Panc1 (cell line): ENCODE data around the gene TCEAL1. TPM values are rescaled to one million over a fixed set of nuclear protein-coding genes. Genes with fewer than 3 reads are reported as not detected.

Experiments
- ATAC-seq: fragments of 200-7000 bp; cut with Tn5 transposase; 2 replicates; pipeline ENCODE4 v1.9.1; 2020; ENCODE audit warnings: mild to moderate bottlenecking, moderate library complexity
- BruUV-seq: library from RNA; stranded (reverse); fragments of 400-500 nt; replicated peaks from 2 replicates; lab custom pipeline; 2021; lab: Mats Ljungman, UMichigan
- CTCF ChIA-PET: fragments of 300-600 bp; sonication (Branson Sonifier 250); formaldehyde crosslinking; loops from one replicate; lab custom pipeline; 2022; ENCODE audit warnings: antibody characterized with exemption; lab: Charles Lee
- POLR2A ChIA-PET: fragments of 300-600 bp; sonication (Branson Sonifier 250); formaldehyde crosslinking; loops from one replicate; lab custom pipeline; 2022; ENCODE audit warnings: antibody characterized with exemption; lab: Charles Lee
- DNase-seq: peaks from one replicate; pipeline ENCODE4 v3.0.0-alpha.2; 2010; ENCODE audit warnings: low read depth, low spot score
- H3K27ac ChIP-seq: 2 replicates; pipeline ENCODE4 v1.5.1; 2011; ENCODE audit warnings: mild to moderate bottlenecking, low read length, inconsistent platforms
- H3K27me3 ChIP-seq: fragments of 200-500 bp; sonication (Bioruptor generic); 2 replicates; pipeline ENCODE4 v1.6.0; 2014; ENCODE audit warnings: low read length, inconsistent platforms; ENCODE audit not compliant: control insufficient read depth, insufficient read depth
- H3K36me3 ChIP-seq: fragments of 200-500 bp; sonication (Bioruptor generic); 2 replicates; pipeline ENCODE4 v1.5.1; 2014; ENCODE audit warnings: inconsistent platforms, mild to moderate bottlenecking, low read length, moderate library complexity; ENCODE audit not compliant: control insufficient read depth, insufficient read depth
- H3K4me1 ChIP-seq: 2 replicates; pipeline ENCODE4 v1.5.1; 2011; ENCODE audit warnings: inconsistent platforms, mild to moderate bottlenecking, low read length, moderate library complexity; ENCODE audit not compliant: control insufficient read depth, insufficient read depth
- H3K4me3 ChIP-seq, 2 experiments: 2 replicates each; pipeline ENCODE4 v1.5.1; 2011 to 2012; ENCODE audit warnings: low read depth in 2 of 2, low read length in 2 of 2, mild to moderate bottlenecking in 2 of 2, inconsistent platforms in 1 of 2, moderate library complexity in 1 of 2
- H3K9me3 ChIP-seq: fragments of 200-500 bp; sonication (Bioruptor generic); 2 replicates; pipeline ENCODE4 v1.5.1; 2014; ENCODE audit warnings: low read depth, mild to moderate bottlenecking, inconsistent platforms, low read length, moderate library complexity; ENCODE audit not compliant: control insufficient read depth, insufficient read depth
- POLR2AphosphoS5 ChIP-seq: IDR thresholded peaks from 2 replicates; pipeline ENCODE4 v1.6.1; 2012; ENCODE audit warnings: mild to moderate bottlenecking, low read depth, low read length, moderate library complexity
- REST ChIP-seq, 2 experiments: IDR thresholded peaks; 2 replicates each; pipeline ENCODE4 v1.6.1; 2011 to 2012; ENCODE audit warnings: low read depth in 2 of 2, control low read depth in 1 of 2, low read length in 1 of 2, mild to moderate bottlenecking in 1 of 2, moderate library complexity in 1 of 2; ENCODE audit not compliant: insufficient read depth in 1 of 2
- SIN3A ChIP-seq: IDR thresholded peaks from 2 replicates; pipeline ENCODE4 v1.6.1; 2012; ENCODE audit warnings: low read depth, mild to moderate bottlenecking, low read length, moderate library complexity, borderline replicate concordance; ENCODE audit not compliant: insufficient read depth
- TCF7L2 ChIP-seq: IDR thresholded peaks from 2 replicates; pipeline ENCODE4 v1.6.1; 2011; ENCODE audit warnings: mild to moderate bottlenecking, low read depth, low read length, inconsistent platforms
- in situ Hi-C: cut with HindIII; loops from 2 replicates; pipeline ENCODE4 v1.10.0; 2016; ENCODE audit warnings: low sequenced_read_pairs, low pct_unique_long_range_greater_than_20kb
- intact Hi-C: fragments of 100-400 bp; cut with micrococcal nuclease; formaldehyde crosslinking; loops from one replicate; pipeline ENCODE4 v1.10.0; 2022; ENCODE audit not compliant: unreplicated experiment
- total RNA-seq: library from RNA; stranded (reverse); gene quantifications from one replicate; pipeline ENCODE4 v1.2.1, GENCODE V29; 2021; ENCODE audit not compliant: unreplicated experiment
- TF ChIP-seq, protein P1 (sequence below): fragments of 450-650 bp; IDR thresholded peaks from 2 replicates; pipeline ENCODE4 v1.5.1; 2017; ENCODE audit warnings: mild to moderate bottlenecking

Gene TCEAL1
- total RNA-seq, 1 experiment from 2014 or later = 31.7 TPM

GRCh38 chrX:103640401-103641155 is 11.8 kb downstream of the TCEAL1 start:
- intact Hi-C loops = no loop called here
- Histone ChIP-seq H3K27ac (no peak overlapping the region), H3K9me3 (no peaks in the 10 kb centered on the region), H3K4me3 (no peak overlapping the region), H3K4me1 (no peaks in the 10 kb centered on the region), H3K27me3 (no peaks in the 10 kb centered on the region), H3K36me3 (no peaks in the 10 kb centered on the region)
- ATAC-seq (no peak), DNase-seq (no peak)
- TF ChIP-seq POLR2AphosphoS5 = no peak
- TF ChIP-seq, protein P1, sequence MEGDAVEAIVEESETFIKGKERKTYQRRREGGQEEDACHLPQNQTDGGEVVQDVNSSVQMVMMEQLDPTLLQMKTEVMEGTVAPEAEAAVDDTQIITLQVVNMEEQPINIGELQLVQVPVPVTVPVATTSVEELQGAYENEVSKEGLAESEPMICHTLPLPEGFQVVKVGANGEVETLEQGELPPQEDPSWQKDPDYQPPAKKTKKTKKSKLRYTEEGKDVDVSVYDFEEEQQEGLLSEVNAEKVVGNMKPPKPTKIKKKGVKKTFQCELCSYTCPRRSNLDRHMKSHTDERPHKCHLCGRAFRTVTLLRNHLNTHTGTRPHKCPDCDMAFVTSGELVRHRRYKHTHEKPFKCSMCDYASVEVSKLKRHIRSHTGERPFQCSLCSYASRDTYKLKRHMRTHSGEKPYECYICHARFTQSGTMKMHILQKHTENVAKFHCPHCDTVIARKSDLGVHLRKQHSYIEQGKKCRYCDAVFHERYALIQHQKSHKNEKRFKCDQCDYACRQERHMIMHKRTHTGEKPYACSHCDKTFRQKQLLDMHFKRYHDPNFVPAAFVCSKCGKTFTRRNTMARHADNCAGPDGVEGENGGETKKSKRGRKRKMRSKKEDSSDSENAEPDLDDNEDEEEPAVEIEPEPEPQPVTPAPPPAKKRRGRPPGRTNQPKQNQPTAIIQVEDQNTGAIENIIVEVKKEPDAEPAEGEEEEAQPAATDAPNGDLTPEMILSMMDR = no peak
- no peak for TF ChIP-seq TCF7L2
- TF ChIP-seq REST (IDR thresholded peaks at IDR 0.05; ENCODE audit: insufficient read depth in 1 of 2, low read depth in 2 of 2, low read length in 1 of 2) = no peak
- no peak for TF ChIP-seq SIN3A
- in situ Hi-C loops = no loop called here
- CTCF ChIA-PET = no interaction called here
- no TSS peak for BruUV-seq
- POLR2A ChIA-PET = no interaction called here

DNA sequence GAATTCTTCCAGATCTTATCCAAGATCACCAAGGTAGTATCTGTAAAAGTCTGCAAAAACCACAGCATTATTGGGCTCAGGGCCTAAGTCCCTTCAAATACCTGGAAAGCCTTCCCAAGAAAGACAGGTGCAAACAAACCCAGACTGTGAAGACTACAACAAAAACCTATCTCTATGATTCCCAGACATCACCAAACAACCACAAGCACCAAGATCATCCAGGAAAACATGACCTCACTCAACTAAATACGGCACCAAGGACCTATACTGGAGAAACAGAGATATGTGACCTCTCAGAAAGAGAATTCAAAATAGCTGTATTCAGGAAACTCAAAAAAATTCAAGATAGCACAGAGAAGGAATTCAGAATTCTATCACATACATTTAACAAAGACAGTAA is 15.3 kb downstream of the TCEAL1 start:
- Histone ChIP-seq H3K27me3 (no peaks in the 10 kb centered on the region), H3K4me1 (no peaks in the 10 kb centered on the region), H3K27ac (no peak overlapping the region), H3K36me3 (no peaks in the 10 kb centered on the region), H3K9me3 (no peaks in the 10 kb centered on the region), H3K4me3 (no peak overlapping the region)
- in situ Hi-C loops = no loop called here
- DNase-seq (no peak), ATAC-seq (no peak)
- no TSS peak for BruUV-seq
- ChIA-PET CTCF (no interaction called here), POLR2A (no interaction called here)
- TF ChIP-seq TCF7L2 (no peak), SIN3A (no peak), REST (IDR thresholded peaks at IDR 0.05; ENCODE audit: insufficient read depth in 1 of 2, low read depth in 2 of 2, low read length in 1 of 2) (no peak), POLR2AphosphoS5 (no peak)
- TF ChIP-seq, protein P1 = no peak
- intact Hi-C loops = no loop called here
